Amygdala (tissue), 56 donors: ENCODE results near the gene GAK.
"Not testable (repeated sequence)": the region's sequence is repeated elsewhere in the genome, so short reads cannot be mapped to it uniquely, and the experiment has no call there.

Experiments
- DNase-seq, 56 donors: peaks; one replicate each; lab custom pipeline; 2025; lab: John Stamatoyannopoulos, UW

The GAK gene

GRCh38 chr4:930028-930551, 2.0 kb downstream of the GAK start:
- DNase-seq, result peak in 1 of 56 donors; percentile 28

DNA sequence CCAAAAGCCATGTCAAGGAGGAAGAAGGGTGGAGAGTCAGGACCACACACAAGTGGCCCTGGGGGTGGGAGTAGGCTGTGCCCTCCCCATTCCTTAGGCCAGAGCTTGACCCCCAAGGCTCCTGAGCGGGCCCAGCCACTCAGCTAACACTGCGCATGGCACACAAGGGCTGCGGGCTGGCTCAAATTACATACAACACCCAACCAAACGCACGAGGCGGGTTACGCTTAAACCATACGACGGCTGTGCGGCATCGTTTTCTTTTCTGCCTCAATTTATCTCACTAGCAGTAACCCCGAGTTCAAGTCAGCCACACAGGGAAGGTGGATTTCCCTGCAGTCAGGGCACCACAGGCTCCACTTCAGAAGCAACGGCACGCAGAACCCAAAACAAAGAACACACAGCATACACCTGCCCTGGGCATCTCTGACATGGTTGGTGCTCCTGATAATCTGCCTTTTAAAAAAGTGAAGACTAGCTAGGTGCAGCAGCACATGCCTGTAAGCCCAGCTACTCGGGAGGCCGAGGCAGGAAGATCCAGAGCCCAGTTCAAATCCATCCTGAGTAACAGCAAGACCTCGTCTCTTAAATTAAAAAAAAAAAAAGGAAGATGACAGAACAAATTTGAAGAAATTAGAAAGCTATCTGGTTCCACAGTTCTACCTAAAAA, 2.9 kb downstream of the GAK start:
- DNase-seq, result no peak

DNA sequence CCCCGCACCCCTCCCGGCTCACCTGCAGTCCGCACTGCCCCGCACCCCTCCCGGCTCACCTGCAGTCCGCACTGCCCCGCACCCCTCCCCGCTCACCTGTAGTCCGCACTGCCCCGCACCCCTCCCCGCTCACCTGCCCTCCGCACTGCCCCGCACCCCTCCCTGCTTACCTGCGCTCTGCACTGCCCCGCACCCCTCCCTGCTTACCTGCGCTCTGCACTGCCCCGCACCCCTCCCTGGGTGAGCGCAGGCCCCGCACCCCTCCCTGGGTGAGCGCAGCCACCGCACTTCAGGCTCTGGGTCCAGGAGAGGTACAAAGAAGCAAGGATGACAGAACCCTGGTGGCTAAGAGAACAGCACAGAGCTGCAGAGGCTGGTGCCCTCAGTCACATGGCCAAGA, 4.5 kb downstream of the GAK start:
- not testable (repeated sequence) for DNase-seq

DNA sequence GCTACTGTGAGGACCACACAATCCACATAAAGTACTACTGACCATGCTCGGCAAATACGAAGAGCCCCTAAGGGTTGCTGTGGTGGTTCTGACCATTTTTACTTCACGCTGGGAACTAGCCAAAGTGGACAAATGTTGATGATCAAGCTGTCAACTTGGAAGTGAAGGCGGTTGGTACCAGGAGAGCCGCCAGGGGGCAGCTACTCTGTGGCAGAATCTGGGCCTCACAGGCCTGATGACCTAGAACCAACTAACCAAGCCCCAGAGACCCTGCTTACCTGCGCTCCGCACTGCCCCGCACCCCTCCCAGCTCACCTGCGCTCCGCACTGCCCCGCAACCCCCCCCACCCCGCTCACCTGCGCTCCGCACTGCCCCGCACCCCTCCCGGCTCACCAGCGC, 5.6 kb downstream of the GAK start:
- no peak for DNase-seq

DNA sequence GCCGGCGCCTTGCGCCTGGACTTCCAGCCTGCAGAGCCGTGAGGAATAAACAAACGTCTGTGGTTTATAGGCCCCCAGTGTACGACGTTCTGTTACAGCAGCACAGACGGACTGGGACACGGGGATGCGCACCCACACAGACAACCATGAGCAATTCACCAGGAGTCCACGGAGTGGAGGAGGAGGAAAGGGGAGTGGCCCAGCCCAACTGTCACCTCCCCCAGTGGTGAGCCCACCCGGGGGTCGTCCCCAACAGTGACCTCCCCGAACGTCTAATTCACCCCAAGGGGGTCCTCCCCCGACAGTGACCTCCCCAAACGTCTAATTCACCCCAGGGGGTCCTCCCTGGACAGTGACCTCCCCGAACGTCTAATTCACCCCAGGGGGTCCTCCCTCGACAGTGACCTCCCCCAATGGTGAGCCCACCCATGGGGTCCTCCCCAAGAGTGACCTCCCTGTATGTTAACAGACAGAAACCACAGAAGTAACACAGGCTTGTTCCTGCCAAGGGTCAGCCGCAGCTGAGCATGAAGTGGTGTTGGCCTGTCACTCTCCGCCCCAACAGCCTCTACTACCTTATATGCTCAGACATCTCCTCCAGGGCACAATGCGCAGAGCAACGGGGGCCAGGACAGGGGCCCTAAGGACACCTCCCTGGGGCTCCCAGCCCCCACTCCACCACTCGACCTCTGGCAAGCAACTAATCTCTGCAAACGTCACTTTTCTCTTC, 6.2 kb downstream of the GAK start:
- DNase-seq, result no peak

DNA sequence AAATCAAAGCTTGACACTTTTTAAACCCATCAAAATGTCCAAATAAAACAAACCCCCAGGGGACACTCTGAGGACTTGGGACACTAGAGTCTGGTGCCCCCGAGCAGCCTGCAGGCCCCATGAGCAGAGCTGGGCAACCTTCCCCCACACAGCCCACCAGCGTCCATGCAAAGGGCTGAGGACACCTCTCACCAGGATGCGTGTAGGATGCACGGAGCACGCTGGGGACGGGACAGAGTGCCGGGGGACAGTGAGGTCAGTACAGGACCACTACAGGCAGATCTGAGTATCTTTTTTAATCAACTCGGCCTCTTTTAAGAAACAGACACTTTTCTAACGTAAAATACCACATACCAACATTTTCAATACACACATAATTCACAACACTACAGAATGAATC, 6.9 kb downstream of the GAK start:
- DNase-seq, result no peak

DNA sequence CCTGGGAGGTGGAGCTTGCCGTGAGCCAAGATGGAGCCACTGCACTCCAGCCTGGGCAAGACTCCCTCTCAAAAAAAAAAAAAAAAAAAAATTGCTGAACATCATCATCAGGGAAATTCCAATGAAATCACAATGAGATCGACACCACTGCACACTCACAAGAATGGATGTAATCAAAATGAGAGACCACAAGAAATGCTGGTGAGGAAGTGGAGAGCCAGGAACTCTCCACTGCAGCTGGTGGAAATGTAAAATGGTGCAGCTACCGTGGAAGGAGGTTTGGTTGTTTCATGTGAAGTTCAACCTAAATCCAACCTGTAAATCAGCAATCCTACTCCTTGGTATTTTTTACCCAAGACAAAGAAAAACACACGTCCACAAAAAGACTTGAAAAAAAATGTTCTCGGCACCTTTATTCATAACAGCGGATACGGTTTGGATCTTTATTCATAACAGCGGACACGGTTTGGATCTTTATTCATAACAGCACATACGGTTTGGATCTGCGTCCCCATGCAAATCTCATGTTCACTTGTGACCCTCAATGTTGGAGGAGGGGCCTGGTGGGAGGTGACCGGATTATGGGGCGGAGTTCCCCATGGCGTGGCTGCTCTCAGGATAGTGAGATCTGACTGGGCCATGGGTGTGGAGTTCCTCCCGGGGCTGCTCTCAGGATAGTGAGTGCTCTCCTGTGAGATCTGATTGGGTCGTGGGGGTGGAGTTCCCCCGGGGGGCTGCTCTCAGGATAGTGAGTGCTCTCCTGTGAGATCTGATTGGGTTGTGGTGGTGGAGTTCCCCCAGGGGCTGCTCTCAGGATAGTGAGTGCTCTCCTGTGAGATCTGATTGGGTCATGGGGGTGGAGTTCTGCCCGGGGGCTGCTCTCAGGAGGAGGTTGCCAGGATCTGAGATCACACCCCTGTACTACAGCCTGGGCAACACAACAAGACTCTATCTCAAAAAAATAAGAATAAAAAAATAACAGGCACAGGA, 7.7 kb downstream of the GAK start:
- DNase-seq, result no peak

DNA sequence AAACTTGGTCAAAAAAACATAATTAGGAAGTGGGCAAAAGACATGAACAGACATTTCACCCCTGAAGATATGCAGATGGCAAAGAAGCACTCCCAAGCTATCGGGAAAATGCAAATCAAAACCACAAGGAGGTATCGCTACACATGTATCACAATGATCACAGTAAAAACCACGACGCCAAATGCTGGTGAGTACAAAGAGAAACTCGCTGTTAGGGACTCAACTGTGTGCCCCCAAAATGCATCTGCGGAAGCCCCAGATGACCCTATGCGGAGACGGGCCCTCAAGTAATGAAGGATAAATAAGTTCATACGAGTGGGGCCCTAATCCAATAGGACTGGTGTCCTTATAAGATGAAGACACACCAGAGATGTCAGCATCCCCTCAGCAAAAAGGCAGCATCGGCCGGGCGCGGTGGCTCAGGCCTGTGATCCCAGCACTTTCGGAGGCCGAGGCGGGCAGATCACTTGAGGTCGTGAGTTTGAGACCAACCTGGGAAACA, 10.2 kb downstream of the GAK start:
- no peak for DNase-seq

- DNase-seq, result not testable (repeated sequence)
Measured at GRCh38 chr4:919004-919680, 13.0 kb downstream of the GAK start.

- not testable (repeated sequence) for DNase-seq
Measured at GRCh38 chr4:918591-918990, 13.5 kb downstream of the GAK start.

DNA sequence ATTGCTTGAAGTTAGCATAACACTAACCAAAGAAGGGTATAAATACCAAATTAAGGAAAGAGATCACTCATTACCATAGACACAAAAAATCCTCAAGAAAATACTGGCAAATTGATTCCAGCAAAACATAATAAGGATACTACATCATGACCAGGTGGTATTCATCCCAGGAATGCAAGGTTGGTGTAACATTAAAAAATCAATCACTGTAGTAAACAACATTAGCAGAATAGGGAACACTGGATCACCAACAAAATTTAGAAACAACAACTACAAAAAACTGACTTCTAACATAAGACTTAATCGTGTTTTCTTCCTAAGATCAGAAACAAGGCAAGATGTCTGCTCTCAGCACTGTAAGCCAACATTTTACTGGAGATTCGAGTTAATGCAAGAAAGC, 14.1 kb downstream of the GAK start:
- DNase-seq, result no peak

DNA sequence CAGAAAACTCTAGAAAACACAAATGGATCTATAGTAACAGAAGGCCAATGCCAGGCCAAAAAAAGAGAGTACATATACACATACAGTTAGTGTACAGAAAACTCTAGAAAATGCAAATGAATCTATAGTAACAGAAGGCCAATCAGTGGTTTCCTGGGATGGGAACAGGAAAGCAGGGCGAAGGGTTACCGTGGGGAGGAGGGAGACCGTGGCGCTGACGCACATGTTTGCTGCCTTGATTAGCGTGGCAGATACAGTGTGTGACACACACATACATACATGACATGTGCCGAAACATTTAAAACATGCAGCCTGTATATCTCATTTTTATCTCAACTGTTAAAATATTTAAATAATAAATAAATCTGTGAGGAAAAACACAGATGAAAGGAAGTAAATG, 14.7 kb downstream of the GAK start:
- no peak for DNase-seq

GRCh38 chr4:915595-915994, 16.5 kb downstream of the GAK start:
- peak in 2 of 56 donors; percentile 10 to 18 for DNase-seq

DNA sequence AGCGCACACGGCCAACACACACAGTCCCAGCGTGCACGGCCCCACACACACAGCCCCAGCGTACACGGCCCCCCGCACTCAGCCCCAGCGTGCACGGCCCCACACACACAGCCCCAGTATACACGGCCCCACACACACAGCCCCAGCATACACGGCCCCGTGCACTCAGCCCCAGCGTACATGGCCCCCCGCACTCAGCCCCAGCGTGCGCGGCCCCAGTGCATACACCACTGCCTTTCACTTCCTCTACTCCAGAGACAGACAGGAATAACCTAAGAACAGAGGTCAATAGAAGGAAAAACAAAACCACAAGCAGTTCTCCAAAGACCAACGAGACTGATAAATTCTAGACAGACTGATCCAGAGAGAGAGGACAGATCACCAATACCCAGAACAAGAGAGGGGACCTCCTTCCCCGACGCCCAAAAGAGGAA, 17.1 kb downstream of the GAK start:
- peak in 3 of 56 donors; percentile 14 to 25 (median 25) for DNase-seq

GRCh38 chr4:914531-914930, 17.6 kb downstream of the GAK start:
- DNase-seq, result no peak

GRCh38 chr4:913280-913618, 18.9 kb downstream of the GAK start:
- DNase-seq, result no peak

DNA sequence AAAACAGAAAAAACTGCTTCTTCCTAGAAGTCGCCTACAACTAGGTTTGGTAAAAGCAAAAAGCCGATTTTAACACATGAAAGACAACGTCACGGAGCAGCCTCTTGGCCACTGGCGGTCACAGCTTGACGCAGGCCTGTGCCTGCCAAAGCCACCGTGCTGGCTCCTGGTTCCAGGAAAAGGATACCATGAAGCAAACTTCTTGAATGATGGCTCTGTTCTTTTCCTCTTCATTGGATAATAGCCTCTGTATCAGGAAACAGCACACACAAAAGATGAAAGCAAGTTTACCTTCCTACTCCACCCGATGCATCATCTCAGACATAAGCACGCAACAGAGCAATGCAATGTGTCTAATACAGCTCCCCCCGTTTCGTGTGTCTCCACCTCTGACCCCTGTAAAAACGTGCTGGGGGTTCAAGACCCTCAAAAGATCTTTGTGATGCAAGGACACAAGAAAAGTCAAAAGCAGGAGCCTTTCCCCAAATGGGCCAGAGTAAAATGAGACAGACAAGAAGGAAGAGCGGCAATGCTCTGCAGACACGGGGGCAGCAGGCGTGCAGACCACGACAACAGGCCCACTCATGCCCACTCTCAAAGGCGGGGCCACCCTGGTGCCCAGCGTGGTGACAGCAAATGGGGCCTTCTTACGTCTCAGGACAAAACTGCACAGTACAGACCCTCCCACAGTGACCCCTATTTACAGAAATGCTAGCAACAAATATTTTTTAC, 19.4 kb downstream of the GAK start:
- DNase-seq, result peak in 11 of 56 donors; percentile 13 to 58 (median 27)

- DNase-seq, result no peak
Measured at GRCh38 chr4:911871-912490, 20.1 kb downstream of the GAK start.

DNA sequence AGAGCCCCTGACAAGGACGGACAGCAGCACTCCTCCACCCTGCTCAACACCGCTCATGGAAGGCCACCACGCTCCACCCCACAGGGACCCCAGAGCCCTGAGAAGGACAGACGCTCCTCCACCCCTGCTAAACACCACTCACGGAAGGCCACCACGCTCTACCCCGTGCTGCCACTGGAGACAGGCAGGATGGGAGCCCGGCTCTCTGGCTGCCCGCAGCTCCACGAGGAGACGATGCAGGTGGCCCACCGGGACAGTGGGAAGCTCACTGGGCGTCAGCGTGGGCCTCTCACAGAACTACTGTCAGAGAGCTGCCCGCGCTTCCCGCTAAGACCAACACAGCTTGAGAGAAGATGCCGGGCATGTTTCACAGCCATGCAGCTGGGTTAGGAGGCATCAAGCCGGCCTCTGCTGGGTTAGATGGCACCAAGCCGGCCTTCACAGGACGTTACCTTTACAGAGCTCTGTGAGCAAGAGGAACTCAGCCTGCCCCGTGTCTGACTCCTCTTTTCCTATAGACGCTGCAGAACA, 20.8 kb downstream of the GAK start:
- no peak for DNase-seq
